ENCODE results near the gene NTHL1. TPM values are rescaled to one million over a fixed set of nuclear protein-coding genes. Genes with fewer than 3 reads are reported as not detected.

Gene NTHL1
- total and polyA plus RNA-seq, 2 of the 13 experiments (the other 11 are each of a cell fraction or from before 2014, with no cell fraction given), result 47.5 to 64.9 TPM

GRCh38 chr16:2009791-2010510, 37.7 kb downstream of the NTHL1 start, which contains the start of gene ZNF598 (continued):
- TF ChIP-seq ZNF883 (CRISPR knock-in tag; IDR thresholded peaks at IDR 0.05; ENCODE audit: not compliant biosample characterization) (peak; percentile 78), ZNF251 (CRISPR knock-in tag; IDR thresholded peaks at IDR 0.05) (no peak), GATAD2A (CRISPR knock-in tag; IDR thresholded peaks at IDR 0.05) (peak; percentile 46; the same call in 1 of the 2 replicates), MEF2D (CRISPR knock-in tag; IDR thresholded peaks at IDR 0.05) (peak; percentile 52), NR2F6 (IDR thresholded peaks at IDR 0.05) (no peak), NR2F6 (CRISPR knock-in tag; IDR thresholded peaks at IDR 0.05) (peak; percentile 7; the same call in 1 of the 2 replicates), ZNF318 (CRISPR knock-in tag; IDR thresholded peaks at IDR 0.05) (no peak), HDAC2 (CRISPR knock-in tag; IDR thresholded peaks at IDR 0.05) (peak; percentile 45; the same call in 1 of the 2 replicates), ZNF354B (CRISPR knock-in tag; IDR thresholded peaks at IDR 0.05) (no peak), RBM39 (IDR thresholded peaks at IDR 0.05; ENCODE audit: low read depth, low read length, poor library complexity, severe bottlenecking) (peak; percentile 34), ATF6 (CRISPR knock-in tag; conservative IDR thresholded peaks at IDR 0.05) (no peak), ELF4 (CRISPR knock-in tag; IDR thresholded peaks at IDR 0.05; ENCODE audit: borderline replicate concordance) (no peak), ZSCAN29 (CRISPR knock-in tag; conservative IDR thresholded peaks at IDR 0.05) (no peak), U2AF2 (IDR thresholded peaks at IDR 0.05; ENCODE audit: low read depth, low read length) (no peak), ATM (IDR thresholded peaks at IDR 0.05; ENCODE audit: borderline replicate concordance) (no peak), ZFX (CRISPR knock-in tag; IDR thresholded peaks at IDR 0.05; ENCODE audit: low read depth) (peak; percentile 93)
- TF ChIP-seq, protein P1, sequence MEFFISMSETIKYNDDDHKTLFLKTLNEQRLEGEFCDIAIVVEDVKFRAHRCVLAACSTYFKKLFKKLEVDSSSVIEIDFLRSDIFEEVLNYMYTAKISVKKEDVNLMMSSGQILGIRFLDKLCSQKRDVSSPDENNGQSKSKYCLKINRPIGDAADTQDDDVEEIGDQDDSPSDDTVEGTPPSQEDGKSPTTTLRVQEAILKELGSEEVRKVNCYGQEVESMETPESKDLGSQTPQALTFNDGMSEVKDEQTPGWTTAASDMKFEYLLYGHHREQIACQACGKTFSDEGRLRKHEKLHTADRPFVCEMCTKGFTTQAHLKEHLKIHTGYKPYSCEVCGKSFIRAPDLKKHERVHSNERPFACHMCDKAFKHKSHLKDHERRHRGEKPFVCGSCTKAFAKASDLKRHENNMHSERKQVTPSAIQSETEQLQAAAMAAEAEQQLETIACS (CRISPR knock-in tag; IDR thresholded peaks at IDR 0.05), result peak; percentile 58; the same call in 1 of the 2 replicates
- TF ChIP-seq, protein P2, sequence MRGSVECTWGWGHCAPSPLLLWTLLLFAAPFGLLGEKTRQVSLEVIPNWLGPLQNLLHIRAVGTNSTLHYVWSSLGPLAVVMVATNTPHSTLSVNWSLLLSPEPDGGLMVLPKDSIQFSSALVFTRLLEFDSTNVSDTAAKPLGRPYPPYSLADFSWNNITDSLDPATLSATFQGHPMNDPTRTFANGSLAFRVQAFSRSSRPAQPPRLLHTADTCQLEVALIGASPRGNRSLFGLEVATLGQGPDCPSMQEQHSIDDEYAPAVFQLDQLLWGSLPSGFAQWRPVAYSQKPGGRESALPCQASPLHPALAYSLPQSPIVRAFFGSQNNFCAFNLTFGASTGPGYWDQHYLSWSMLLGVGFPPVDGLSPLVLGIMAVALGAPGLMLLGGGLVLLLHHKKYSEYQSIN (CRISPR knock-in tag; IDR thresholded peaks at IDR 0.05; ENCODE audit: borderline replicate concordance), result no peak
